Hepatocyte (in vitro differentiated cells): ENCODE measurements around the gene ZBTB44.

Experiments used
- EZH2 ChIP-seq: fragments of 200-600 bp; sonication (generic); IDR thresholded peaks from 2 replicates; pipeline ENCODE4 v1.6.1; 2016; ENCODE audit warnings: antibody characterized with exemption, mild to moderate bottlenecking, borderline replicate concordance
- EZH2phosphoT487 ChIP-seq: fragments of 200-600 bp; sonication (generic); IDR thresholded peaks from one replicate; pipeline ENCODE4 v1.6.1; 2018; ENCODE audit warnings: antibody characterized with exemption, mild to moderate bottlenecking, low read depth, moderate library complexity; ENCODE audit not compliant: unreplicated experiment, severe bottlenecking
- TF ChIP-seq, protein P1 (sequence below): fragments of 200-600 bp; sonication (generic); IDR thresholded peaks from 2 replicates; pipeline ENCODE4 v1.5.1; 2016; ENCODE audit warnings: antibody characterized with exemption, mild to moderate bottlenecking; ENCODE audit not compliant: poor library complexity

- TF ChIP-seq, protein P1, sequence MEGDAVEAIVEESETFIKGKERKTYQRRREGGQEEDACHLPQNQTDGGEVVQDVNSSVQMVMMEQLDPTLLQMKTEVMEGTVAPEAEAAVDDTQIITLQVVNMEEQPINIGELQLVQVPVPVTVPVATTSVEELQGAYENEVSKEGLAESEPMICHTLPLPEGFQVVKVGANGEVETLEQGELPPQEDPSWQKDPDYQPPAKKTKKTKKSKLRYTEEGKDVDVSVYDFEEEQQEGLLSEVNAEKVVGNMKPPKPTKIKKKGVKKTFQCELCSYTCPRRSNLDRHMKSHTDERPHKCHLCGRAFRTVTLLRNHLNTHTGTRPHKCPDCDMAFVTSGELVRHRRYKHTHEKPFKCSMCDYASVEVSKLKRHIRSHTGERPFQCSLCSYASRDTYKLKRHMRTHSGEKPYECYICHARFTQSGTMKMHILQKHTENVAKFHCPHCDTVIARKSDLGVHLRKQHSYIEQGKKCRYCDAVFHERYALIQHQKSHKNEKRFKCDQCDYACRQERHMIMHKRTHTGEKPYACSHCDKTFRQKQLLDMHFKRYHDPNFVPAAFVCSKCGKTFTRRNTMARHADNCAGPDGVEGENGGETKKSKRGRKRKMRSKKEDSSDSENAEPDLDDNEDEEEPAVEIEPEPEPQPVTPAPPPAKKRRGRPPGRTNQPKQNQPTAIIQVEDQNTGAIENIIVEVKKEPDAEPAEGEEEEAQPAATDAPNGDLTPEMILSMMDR = no peak
- TF ChIP-seq EZH2phosphoT487 (no peak), EZH2 (no peak)
Measured at GRCh38 chr11:130198292-130198691, 116.4 kb downstream of the ZBTB44 start.
